NCI-H2227 treated with DMSO at 0.1 percent for 48 hours (cell line): ENCODE measurements around the gene SMAD2.
A peak's percentile ranks its signal among the peaks of the same experiment; 100 is the strongest.

ENCODE experiments used
- DNase-seq: peaks from one replicate; lab custom pipeline; 2025; lab: John Stamatoyannopoulos, UW

SMAD2 gene

DNA sequence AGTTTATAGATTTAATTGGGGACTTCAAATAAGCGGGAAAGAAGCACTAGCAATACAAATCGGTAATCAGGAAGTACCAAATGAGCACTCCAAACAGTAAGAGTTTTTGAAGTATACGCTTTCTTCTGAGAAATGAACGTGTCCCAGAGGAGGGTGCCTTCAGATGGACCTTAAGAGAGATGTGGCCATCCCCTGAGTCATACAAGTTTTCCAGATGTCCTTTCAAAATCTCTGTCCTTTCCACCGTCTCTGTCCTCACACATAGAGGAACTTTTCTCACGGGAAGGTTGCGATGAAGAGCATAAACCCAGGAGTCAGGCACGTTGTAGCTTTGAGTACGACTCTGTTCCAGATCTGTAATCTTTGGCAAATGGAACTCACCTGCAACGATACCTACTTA, 1.7 kb upstream of the SMAD2 start:
- no peak for DNase-seq

GRCh38 chr18:47931718-47932103, 1.3 kb upstream of the SMAD2 start:
- peak; percentile 82 for DNase-seq

- DNase-seq, result peak; percentile 97
Observed at GRCh38 chr18:47930931-47931717, 665 bp upstream of the SMAD2 start.

DNA sequence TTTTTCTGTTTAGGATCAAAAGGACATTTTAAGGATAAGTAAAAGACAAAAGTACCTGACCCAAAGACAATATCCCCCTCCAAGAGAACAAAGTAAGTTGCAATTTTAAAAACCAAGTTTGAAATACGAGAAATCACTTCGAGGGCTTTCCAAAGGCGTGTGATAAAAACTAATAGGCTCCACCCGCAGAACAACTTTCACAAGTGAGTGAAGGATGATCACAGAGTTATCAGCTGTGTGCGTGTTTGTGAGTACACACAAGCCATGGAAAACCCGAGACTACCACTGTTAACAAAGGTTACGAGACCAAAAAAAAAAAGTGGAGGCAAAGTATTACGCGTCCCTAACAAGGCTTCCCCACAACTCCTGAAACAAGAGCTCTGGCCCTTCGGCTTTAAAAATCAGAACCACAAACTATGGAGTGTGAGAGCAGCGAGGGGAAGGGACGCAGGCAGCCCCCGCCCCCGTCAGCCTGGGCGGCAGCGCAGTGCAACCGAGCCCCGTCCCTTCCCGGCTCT, 719 bp downstream of the SMAD2 start:
- DNase-seq, result no peak

DNA sequence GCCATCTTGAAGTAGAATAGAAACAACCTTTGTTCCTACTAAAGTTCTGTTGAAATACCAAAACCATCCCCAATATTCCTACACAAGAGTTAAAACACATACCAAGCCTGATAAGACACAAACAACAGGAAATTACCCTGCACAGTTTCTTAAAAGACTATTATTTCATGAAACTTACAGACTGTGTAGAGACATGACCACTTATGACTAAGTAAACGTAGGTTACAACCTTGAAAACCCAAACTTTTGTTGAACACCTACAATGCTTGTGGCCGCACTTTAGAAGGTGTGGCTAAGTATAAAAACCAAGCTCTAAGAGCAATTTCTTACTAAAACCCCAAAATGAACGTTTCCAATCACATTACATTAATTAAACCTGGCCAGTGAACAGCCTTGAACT, 2.0 kb downstream of the SMAD2 start:
- no peak for DNase-seq

DNA sequence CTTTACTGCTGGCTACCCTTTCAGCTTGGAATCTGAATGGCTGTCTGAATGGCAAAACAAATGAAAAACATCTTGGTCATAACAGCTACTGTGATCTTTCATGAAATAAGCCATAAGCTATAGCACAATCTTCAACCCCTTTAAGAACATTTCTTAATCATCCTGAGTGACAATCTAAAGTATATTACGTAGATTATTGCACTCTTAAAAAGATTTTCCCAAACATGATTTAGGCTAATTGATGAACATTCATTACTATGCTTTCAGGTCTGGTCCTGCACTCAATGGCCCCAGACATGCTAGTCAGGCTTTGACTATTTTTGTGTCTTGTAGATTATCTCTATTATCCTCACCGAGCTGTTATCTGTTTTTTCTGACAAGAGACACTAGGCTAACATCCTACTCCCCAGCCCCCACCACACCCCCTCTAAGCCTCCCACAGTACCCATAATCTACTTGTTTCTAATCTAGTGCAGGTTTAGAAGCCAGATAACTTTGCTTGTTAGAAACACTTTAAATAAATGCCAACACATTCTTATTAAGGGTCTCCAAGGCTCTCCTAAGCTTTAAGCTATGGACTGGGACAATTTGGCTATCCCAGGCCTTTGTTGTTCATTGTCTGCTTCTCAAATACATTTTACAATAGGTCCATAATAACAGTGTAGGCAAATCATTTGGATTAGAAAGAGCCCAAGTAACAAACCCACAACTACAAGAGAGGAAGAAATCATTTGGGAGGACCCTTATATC, 4.2 kb downstream of the SMAD2 start:
- DNase-seq, result no peak

DNA sequence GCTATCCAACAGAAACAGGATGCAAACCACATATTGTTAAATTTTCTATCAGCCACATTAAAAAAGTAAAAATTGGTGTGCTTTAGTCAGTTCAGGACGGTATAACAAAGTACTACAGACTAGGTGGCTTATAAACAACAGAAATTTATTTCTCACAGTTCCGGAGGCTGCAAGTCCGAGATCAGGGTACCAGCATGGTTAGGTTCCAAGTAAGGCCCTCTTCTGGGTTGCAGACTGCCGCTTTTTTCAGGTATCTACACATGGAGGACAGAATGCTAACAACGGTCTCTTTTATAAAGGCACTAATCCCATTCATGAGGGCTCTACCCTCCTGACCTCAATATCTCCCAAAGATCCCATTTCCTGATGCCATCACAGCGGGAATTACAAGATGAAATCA, 10.5 kb downstream of the SMAD2 start:
- DNase-seq, result no peak

DNA sequence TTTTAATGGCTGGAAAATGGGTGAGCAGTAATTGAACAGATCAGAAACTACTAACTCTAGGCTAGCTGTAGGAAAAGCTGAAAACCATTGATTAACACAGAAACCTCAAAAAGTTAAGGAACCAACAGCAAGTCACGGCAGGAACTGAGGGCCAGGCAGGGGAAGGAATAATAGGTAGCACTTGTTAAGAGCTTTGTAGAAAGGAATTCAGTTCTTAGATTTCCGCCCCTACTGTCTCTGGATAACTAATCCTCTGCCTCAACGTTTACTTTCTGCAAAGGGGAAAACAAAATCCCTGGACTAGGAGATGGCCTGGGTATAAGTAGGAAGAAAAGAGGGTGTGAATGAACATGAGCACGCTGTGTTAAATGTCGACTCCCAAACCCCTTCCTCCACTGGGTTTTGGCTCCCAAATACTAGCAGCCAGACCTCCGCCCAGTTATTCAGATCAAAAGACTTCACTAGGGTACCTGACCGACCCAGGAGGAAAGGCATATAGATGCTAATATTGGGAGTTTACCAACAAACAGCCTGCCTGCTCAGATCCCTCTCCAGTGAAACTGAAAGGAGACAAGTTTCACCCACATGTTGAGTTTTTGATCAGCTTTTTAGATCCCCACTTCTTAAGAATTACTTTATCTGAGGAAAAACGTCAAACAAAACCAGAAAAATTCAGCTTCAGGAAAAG, 12.4 kb downstream of the SMAD2 start:
- no peak for DNase-seq

GRCh38 chr18:47915930-47916329, 14.5 kb downstream of the SMAD2 start:
- DNase-seq, result no peak

GRCh38 chr18:47915229-47915628, 15.2 kb downstream of the SMAD2 start:
- no peak for DNase-seq

DNA sequence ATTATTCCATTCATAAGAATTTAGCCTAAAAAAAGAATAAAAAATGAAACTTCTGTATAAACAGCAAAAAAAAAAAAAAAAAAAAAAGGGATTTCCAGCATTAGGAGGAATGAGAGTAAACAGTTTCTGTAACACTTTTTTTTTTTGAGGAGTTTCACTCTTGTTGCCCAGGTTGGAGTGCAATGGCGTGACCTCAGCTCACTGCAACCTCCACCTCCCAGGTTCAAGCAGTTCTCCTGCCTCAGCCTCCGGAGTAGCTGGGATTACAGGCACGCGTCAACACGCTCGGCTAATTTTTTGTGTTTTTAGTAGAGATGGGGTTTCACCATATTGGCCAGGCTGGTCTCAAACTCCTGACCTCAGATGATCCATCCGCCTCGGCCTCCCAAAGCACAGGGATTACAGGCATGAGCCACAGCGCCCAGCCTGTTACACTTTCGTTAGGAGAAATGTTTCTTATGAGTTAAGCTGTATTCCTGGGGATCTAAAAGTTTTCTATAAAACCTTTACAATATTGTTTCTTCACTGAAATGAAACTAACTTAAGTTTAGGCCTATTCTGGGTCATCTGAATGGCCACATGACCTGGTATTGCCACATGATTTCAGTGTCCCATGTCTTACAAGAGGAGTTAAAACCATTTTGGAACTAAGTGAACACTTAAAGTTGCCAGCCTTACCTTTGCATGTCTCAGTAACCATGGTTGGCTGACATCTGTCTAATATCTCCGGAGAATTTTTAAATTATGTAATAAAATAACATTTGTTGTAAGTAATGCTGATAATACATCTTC, 17.5 kb downstream of the SMAD2 start:
- no peak for DNase-seq

- no peak for DNase-seq
Observed at GRCh38 chr18:47912343-47912742, 18.1 kb downstream of the SMAD2 start.

GRCh38 chr18:47911877-47912276, 18.6 kb downstream of the SMAD2 start:
- no peak for DNase-seq

GRCh38 chr18:47909484-47909883, 21.0 kb downstream of the SMAD2 start:
- peak; percentile 64 for DNase-seq

- no peak for DNase-seq
Observed at GRCh38 chr18:47908592-47908991, 21.9 kb downstream of the SMAD2 start.

- DNase-seq, result no peak
Observed at GRCh38 chr18:47906408-47906807, 24.1 kb downstream of the SMAD2 start.

DNA sequence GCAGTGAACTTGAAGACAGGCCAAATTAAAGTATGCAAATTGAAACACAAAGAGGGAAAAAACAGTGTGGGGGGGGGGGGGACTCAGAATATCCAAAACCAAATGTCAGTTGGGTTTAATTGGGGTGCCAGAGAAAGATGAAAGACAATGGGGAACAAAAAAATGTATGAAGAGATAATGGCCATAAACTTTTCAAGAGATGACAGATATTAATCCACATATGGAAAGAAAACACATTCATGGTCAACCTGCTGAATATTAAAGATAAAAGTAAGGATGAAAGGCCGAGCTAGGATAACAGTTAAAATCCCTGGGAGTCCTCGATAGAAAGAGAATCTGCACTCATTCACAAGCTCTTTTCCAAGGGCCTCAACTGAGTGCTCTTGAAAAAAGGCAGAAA, 26.6 kb downstream of the SMAD2 start:
- DNase-seq, result no peak

DNA sequence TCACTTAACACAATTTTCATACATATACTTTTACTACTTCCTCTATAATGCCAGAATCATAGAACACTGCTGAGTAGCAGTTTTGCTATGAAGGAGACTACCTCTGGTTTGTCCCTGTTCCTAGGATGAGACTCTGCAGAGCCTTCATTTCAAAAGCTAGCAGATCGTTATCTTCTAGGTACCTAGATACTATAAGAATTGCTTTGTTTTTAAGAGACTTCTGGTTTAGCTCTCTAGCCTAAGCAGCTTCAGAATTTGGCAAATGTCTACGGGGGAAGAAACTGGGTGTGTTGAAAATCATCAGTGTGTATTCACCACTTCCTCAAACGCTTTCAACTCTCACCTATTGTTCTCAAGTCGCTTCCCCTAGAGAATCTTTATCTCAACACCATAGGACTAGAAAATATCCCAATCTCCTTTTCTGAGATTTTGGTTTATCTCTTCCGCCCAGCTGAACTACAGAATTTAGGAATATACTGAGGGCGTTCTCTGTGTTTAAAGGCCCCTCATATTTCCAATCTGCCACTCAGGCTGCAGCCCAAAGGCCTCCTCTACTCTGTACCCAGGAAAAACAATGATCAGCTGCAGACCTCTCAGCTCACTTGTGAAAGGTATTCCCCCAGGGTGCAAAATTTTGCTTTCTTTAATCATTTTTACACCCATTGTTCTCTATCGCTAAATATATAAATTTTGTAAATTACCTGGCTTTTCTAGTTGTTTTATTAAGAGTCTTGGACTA, 28.7 kb downstream of the SMAD2 start:
- no peak for DNase-seq

GRCh38 chr18:47899107-47899840, 31.2 kb downstream of the SMAD2 start:
- peak; percentile 53 for DNase-seq

- no peak for DNase-seq
Observed at GRCh38 chr18:47898696-47899095, 31.8 kb downstream of the SMAD2 start.

DNA sequence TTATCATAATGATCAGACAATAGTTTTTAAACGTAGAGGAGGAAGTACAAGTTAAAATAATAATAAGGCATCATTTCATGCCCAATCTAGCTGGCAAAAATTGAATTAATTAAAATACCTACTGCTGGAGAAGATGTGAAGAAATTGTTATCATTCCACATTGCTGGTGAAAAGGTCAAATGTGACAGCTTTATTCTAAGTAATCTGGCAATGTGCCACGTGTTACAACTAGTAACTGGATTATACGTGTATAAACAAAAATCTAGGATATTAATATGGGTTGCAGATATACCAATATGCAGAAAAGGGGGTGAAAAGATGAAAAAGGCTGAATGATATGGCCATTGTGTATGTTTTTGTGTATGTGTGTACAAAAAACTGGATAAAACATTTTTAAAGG, 32.4 kb downstream of the SMAD2 start:
- DNase-seq, result no peak
